Loucy (cell line): ENCODE measurements around the gene FERMT3.

ENCODE experiments used
- EZH2phosphoT487 ChIP-seq: fragments of 200-600 bp; IDR thresholded peaks from 2 replicates; pipeline ENCODE4 v1.6.1; 2018; ENCODE audit warnings: antibody characterized with exemption, mild to moderate bottlenecking, moderate library complexity, borderline replicate concordance
- TF ChIP-seq, protein P1 (sequence below): fragments of 200-600 bp; sonication (generic); conservative IDR thresholded peaks from 2 replicates; pipeline ENCODE4 v1.5.1; 2014; ENCODE audit warnings: mild to moderate bottlenecking, antibody characterized with exemption, low read length

DNA sequence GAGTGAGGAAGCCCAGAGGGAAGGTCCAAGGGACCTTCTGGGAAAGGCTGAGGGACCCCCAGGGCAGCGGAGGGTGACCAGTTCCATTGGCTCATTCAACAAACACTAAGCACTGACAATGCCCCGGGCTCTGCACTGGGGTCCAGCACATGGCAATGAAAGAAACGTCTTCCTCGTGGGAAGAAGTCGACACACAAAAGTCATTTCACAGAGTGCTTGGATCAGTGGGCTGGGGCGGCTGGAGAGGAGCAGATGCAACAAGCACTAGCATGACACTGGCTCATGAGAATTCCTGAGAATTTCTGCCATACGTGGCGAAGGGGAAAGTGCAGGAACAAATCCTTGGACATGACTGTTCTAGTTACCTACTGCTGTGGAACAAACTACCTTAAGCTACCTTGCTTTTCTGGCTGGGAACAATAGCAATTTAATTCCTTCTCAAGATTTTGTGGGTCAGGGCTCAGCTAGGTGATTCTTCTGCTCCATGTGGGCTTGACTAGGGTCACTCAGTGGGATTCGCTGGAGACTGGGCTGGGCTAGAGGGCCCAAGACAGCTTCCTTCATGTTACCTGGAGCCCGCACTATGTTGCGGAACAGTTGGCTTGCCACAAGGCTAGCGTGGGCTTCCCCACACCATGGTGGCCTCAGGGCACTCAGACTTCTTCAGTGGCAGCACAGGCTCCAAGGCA is 27.4 kb upstream of the FERMT3 start:
- TF ChIP-seq, protein P1, sequence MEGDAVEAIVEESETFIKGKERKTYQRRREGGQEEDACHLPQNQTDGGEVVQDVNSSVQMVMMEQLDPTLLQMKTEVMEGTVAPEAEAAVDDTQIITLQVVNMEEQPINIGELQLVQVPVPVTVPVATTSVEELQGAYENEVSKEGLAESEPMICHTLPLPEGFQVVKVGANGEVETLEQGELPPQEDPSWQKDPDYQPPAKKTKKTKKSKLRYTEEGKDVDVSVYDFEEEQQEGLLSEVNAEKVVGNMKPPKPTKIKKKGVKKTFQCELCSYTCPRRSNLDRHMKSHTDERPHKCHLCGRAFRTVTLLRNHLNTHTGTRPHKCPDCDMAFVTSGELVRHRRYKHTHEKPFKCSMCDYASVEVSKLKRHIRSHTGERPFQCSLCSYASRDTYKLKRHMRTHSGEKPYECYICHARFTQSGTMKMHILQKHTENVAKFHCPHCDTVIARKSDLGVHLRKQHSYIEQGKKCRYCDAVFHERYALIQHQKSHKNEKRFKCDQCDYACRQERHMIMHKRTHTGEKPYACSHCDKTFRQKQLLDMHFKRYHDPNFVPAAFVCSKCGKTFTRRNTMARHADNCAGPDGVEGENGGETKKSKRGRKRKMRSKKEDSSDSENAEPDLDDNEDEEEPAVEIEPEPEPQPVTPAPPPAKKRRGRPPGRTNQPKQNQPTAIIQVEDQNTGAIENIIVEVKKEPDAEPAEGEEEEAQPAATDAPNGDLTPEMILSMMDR: no peak
- TF ChIP-seq EZH2phosphoT487: no peak
